ENCODE results near the gene ZBTB21.

ZBTB21 gene

GRCh38 chr21:42039911-42040351, 29.8 kb upstream of the ZBTB21 start:
- peak; percentile 49 for DNase-seq (ENCODE audit: low spot score)

- no peak for DNase-seq (ENCODE audit: low spot score)
These were observed 29.3 kb upstream of the ZBTB21 start for GRCh38 chr21:42039470-42039901.

GRCh38 chr21:42038826-42039425, 28.8 kb upstream of the ZBTB21 start:
- DNase-seq (ENCODE audit: low spot score), result no peak

- no peak for DNase-seq (ENCODE audit: low spot score)
These were observed 28.2 kb upstream of the ZBTB21 start for GRCh38 chr21:42038393-42038792.

- no peak for DNase-seq (ENCODE audit: low spot score)
These were observed 27.8 kb upstream of the ZBTB21 start for GRCh38 chr21:42037943-42038342.

GRCh38 chr21:42037516-42037915, 27.4 kb upstream of the ZBTB21 start:
- no peak for DNase-seq (ENCODE audit: low spot score)

GRCh38 chr21:42036313-42036712, 26.2 kb upstream of the ZBTB21 start:
- no peak for DNase-seq (ENCODE audit: low spot score)

- DNase-seq (ENCODE audit: low spot score), result no peak
These were observed 22.8 kb upstream of the ZBTB21 start for GRCh38 chr21:42032968-42033367.

GRCh38 chr21:42032266-42032665, 22.1 kb upstream of the ZBTB21 start:
- no peak for DNase-seq (ENCODE audit: low spot score)

- no peak for DNase-seq (ENCODE audit: low spot score)
These were observed 21.7 kb upstream of the ZBTB21 start for GRCh38 chr21:42031816-42032215.

- DNase-seq (ENCODE audit: low spot score), result no peak
These were observed 21.1 kb upstream of the ZBTB21 start for GRCh38 chr21:42031241-42031640.

- DNase-seq (ENCODE audit: low spot score), result no peak
These were observed 20.2 kb upstream of the ZBTB21 start for GRCh38 chr21:42030311-42030710.

- no peak for DNase-seq (ENCODE audit: low spot score)
These were observed 18.7 kb upstream of the ZBTB21 start for GRCh38 chr21:42028766-42029425.

- DNase-seq (ENCODE audit: low spot score), result no peak
These were observed 17.9 kb upstream of the ZBTB21 start for GRCh38 chr21:42027822-42028765.

GRCh38 chr21:42027085-42027821, 17.1 kb upstream of the ZBTB21 start:
- no peak for DNase-seq (ENCODE audit: low spot score)

GRCh38 chr21:42026082-42026435, 15.9 kb upstream of the ZBTB21 start:
- DNase-seq (ENCODE audit: low spot score), result no peak

- DNase-seq (ENCODE audit: low spot score), result peak; percentile 78
These were observed 15.4 kb upstream of the ZBTB21 start for GRCh38 chr21:42025376-42026081.

- DNase-seq (ENCODE audit: low spot score), result no peak
These were observed 12.7 kb upstream of the ZBTB21 start for GRCh38 chr21:42022906-42023305.

GRCh38 chr21:42022091-42022430, 11.9 kb upstream of the ZBTB21 start:
- DNase-seq (ENCODE audit: low spot score), result no peak

GRCh38 chr21:42021371-42022090, 11.4 kb upstream of the ZBTB21 start:
- no peak for DNase-seq (ENCODE audit: low spot score)

- no peak for DNase-seq (ENCODE audit: low spot score)
These were observed 9.5 kb upstream of the ZBTB21 start for GRCh38 chr21:42019706-42020105.
